ENCODE results near the gene TTLL13.

DNA sequence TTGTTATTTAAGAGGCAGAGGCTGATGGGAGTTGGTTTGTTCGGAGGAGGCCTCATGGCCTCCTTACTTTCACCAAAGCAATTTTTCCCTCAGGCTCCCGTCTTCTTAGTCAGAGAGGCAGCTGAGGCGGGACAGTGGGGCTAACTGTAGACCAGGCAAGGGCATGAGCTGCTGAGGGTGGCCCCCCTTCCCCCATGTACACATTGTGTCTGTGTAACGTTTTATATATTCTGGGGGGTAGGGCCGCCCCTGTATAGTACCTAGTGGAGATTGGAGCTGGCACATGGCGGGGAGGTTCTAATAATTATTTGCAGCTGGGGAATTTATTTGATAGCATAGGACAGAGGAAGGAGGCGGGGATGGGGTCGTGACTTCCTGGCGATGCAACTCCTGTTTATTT lies 51.2 kb downstream of the TTLL13 start:
- TF ChIP-seq, protein P1, sequence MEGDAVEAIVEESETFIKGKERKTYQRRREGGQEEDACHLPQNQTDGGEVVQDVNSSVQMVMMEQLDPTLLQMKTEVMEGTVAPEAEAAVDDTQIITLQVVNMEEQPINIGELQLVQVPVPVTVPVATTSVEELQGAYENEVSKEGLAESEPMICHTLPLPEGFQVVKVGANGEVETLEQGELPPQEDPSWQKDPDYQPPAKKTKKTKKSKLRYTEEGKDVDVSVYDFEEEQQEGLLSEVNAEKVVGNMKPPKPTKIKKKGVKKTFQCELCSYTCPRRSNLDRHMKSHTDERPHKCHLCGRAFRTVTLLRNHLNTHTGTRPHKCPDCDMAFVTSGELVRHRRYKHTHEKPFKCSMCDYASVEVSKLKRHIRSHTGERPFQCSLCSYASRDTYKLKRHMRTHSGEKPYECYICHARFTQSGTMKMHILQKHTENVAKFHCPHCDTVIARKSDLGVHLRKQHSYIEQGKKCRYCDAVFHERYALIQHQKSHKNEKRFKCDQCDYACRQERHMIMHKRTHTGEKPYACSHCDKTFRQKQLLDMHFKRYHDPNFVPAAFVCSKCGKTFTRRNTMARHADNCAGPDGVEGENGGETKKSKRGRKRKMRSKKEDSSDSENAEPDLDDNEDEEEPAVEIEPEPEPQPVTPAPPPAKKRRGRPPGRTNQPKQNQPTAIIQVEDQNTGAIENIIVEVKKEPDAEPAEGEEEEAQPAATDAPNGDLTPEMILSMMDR (IDR thresholded peaks at IDR 0.05): no peak
- TF ChIP-seq EP300 (IDR thresholded peaks at IDR 0.05) (no peak), POLR2A (IDR thresholded peaks at IDR 0.05) (no peak), POLR2AphosphoS5 (IDR thresholded peaks at IDR 0.05) (no peak)
